K562 (cell line): ENCODE results near the gene NDUFS3. TPM values are rescaled to one million over a fixed set of nuclear protein-coding genes. Genes with fewer than 3 reads are reported as not detected.

Experiments used
- C11orf30 ChIP-seq: fragments of 450-650 bp; IDR thresholded peaks from 2 replicates; pipeline ENCODE4 v1.6.1; 2016; ENCODE audit warnings: low read depth, mild to moderate bottlenecking
- CBFA2T2 ChIP-seq: fragments of 450-650 bp; conservative IDR thresholded peaks from 2 replicates; pipeline ENCODE4 v1.6.1; 2017; ENCODE audit warnings: mild to moderate bottlenecking
- CTBP1 ChIP-seq: fragments of 450-650 bp; IDR thresholded peaks from 2 replicates; pipeline ENCODE4 v1.6.1; 2016; ENCODE audit warnings: borderline replicate concordance
- DACH1 ChIP-seq: fragments of 450-650 bp; IDR thresholded peaks from 2 replicates; pipeline ENCODE4 v1.6.1; 2018; ENCODE audit not compliant: partially characterized antibody
- EGR1 ChIP-seq: fragments of 450-650 bp; conservative IDR thresholded peaks from 2 replicates; pipeline ENCODE4 v1.6.1; 2017; ENCODE audit warnings: mild to moderate bottlenecking
- ESRRB ChIP-seq: fragments of 250-450 bp; sonication (Bioruptor Pico); IDR thresholded peaks from 2 replicates; pipeline ENCODE4 v1.5.0; 2020; ENCODE audit warnings: mild to moderate bottlenecking, moderate library complexity, borderline replicate concordance
- HDAC1 ChIP-seq, 2 experiments: fragments of 450-650 bp; IDR thresholded peaks; 2 replicates each; pipeline ENCODE4 v1.6.1; 2016 to 2017; ENCODE audit warnings: inconsistent platforms in 1 of 2, mild to moderate bottlenecking in 1 of 2, moderate library complexity in 1 of 2
- KDM1A ChIP-seq, 2 experiments: fragments of 450-650 bp; IDR thresholded peaks; 2 replicates each; pipeline ENCODE4 v1.6.1; 2016; ENCODE audit warnings: mild to moderate bottlenecking in 2 of 2
- MYBL2 ChIP-seq, 2 experiments: fragments of 450-650 bp in 1 of 2; sonication (generic) in 1 of 2; formaldehyde crosslinking in 1 of 2; IDR thresholded peaks; 2 replicates each; pipeline versions ENCODE4 v1.6.1 to v1.8.1; 2017 to 2022; ENCODE audit warnings: borderline replicate concordance in 1 of 2, inconsistent platforms in 1 of 2, low read depth in 1 of 2, mild to moderate bottlenecking in 1 of 2, missing genetic modification reagents in 1 of 2, moderate library complexity in 1 of 2
- MYNN ChIP-seq, 2 experiments: sonication (generic); formaldehyde crosslinking in 1 of 2; IDR thresholded peaks; 2 replicates each; pipeline versions ENCODE4 v1.5.0 to v1.6.1; 2016 to 2020; ENCODE audit warnings: antibody characterized with exemption in 1 of 2, missing genetic modification reagents in 1 of 2
- NBN ChIP-seq: fragments of 450-650 bp; IDR thresholded peaks from 2 replicates; pipeline ENCODE4 v1.6.1; 2016; ENCODE audit warnings: low read depth, mild to moderate bottlenecking
- POLR2AphosphoS2 ChIP-seq: IDR thresholded peaks from 2 replicates; pipeline ENCODE4 v1.6.1; 2012; ENCODE audit warnings: low read length, improper control_type of control experiment
- PTTG1 ChIP-seq: fragments of 450-650 bp; IDR thresholded peaks from 2 replicates; pipeline ENCODE4 v1.6.1; 2016; ENCODE audit warnings: low read depth, mild to moderate bottlenecking, missing genetic modification characterization, missing compliant biosample characterization
- RBM34 ChIP-seq: fragments of 200-400 bp; formaldehyde crosslinking; IDR thresholded peaks from 2 replicates; pipeline ENCODE4 v1.6.1; 2018; ENCODE audit warnings: low read length, borderline replicate concordance; ENCODE audit not compliant: insufficient read depth
- SUPT5H ChIP-seq: fragments of 450-650 bp; IDR thresholded peaks from 2 replicates; pipeline ENCODE4 v1.6.1; 2016
- TCF3 ChIP-seq: sonication (generic); formaldehyde crosslinking; IDR thresholded peaks from 2 replicates; pipeline ENCODE4 v1.4.0; 2020; ENCODE audit warnings: mild to moderate bottlenecking, missing genetic modification reagents
- TCF7L2 ChIP-seq: fragments of 150-350 bp; IDR thresholded peaks from 2 replicates; pipeline ENCODE4 v1.6.1; 2016; ENCODE audit warnings: low read depth, mild to moderate bottlenecking, low read length, moderate library complexity
- TFAP4 ChIP-seq: sonication (generic); formaldehyde crosslinking; IDR thresholded peaks from 2 replicates; pipeline ENCODE4 v1.8.0; 2022; ENCODE audit warnings: missing genetic modification reagents, mild to moderate bottlenecking, moderate library complexity, borderline replicate concordance
- USF2 ChIP-seq: sonication (generic); formaldehyde crosslinking; IDR thresholded peaks from 2 replicates; pipeline ENCODE4 v1.5.0; 2020; ENCODE audit warnings: missing genetic modification reagents
- VEZF1 ChIP-seq: fragments of 200-800 bp; sonication (Bioruptor generic); IDR thresholded peaks from 2 replicates; pipeline ENCODE4 v1.6.1; 2017; ENCODE audit warnings: missing genetic modification characterization, missing compliant biosample characterization
- ZC3H8 ChIP-seq: fragments of 450-650 bp; IDR thresholded peaks from 2 replicates; pipeline ENCODE4 v1.6.1; 2017
- ZNF583 ChIP-seq: fragments of 250-450 bp; sonication (Bioruptor Pico); IDR thresholded peaks from 2 replicates; pipeline ENCODE4 v1.4.0; 2020
- polyA plus RNA-seq, 8 experiments: library from polyadenylated mRNA; depleted of rRNA in 4 of 8; stranded (reverse) in 5 of 8; unstranded in 3 of 8; fragments of >200 nt; fragmentation: Nextera tagmentation in 2 of 8; fragmentation: Illumina TruSeq in 1 of 8; extraction: Ambion mirVana in 2 of 8; extraction: Trizol in 1 of 8; gene quantifications; 2 replicates each; pipeline versions ENCODE4 v1.2.1 to v1.2.3, GENCODE V29; 2011 to 2014; ENCODE audit warnings: inconsistent platforms in 1 of 8, missing spikeins in 1 of 8
- total RNA-seq, 7 experiments: library from RNA; depleted of rRNA in 6 of 7; stranded (reverse); fragments of >200 nt in 6 of 7; fragmentation: Illumina TruSeq in 2 of 7; extraction: Trizol in 2 of 7; gene quantifications; 2 replicates each; pipeline versions ENCODE4 v1.2.1 to v1.2.3, GENCODE V29; 2011 to 2021; ENCODE audit warnings: low replicate concordance in 1 of 7
- TF ChIP-seq, protein P1 (sequence below): fragments of 450-650 bp; IDR thresholded peaks from 2 replicates; pipeline ENCODE4 v1.6.1; 2016; ENCODE audit warnings: low read depth, mild to moderate bottlenecking, moderate library complexity

Gene NDUFS3
- total and polyA plus RNA-seq, 9 of the 15 experiments (the other 6 are each of a cell fraction or from before 2014, with no cell fraction given): 38.7 to 341 (median 194) TPM

GRCh38 chr11:47609675-47610074, 30.8 kb downstream of the NDUFS3 start (continued):
- TF ChIP-seq CBFA2T2 (peak; percentile 78), DACH1 (peak; percentile 15), EGR1 (0 out of 2 replicates have a peak, but pooled peaks have one; percentile 23), VEZF1 (CRISPR knock-in tag) (peak; percentile 46; the same call in 1 of the 2 replicates), TFAP4 (peak; percentile 57; the same call in 1 of the 2 replicates), USF2 (CRISPR knock-in tag) (no peak), POLR2AphosphoS2 (no peak), NBN (no peak), RBM34 (no peak), MYBL2 (IDR thresholded peaks at IDR 0.05; ENCODE audit: low read depth) (no peak), MYBL2 (CRISPR knock-in tag; IDR thresholded peaks at IDR 0.05; ENCODE audit: borderline replicate concordance) (no peak), ZNF583 (CRISPR knock-in tag) (no peak), HDAC1 (IDR thresholded peaks at IDR 0.05) (peak in 1 of 2 experiments; percentile 90; a peak in 2 of 4 replicates), ZC3H8 (no peak), CTBP1 (peak; percentile 70; the same call in 1 of the 2 replicates), SUPT5H (no peak), TCF3 (CRISPR knock-in tag) (peak; percentile 78), KDM1A (IDR thresholded peaks at IDR 0.05) (peak; percentile 90 to 92), MYNN (IDR thresholded peaks at IDR 0.05) (no peak), MYNN (CRISPR knock-in tag; IDR thresholded peaks at IDR 0.05) (no peak), TCF7L2 (no peak), C11orf30 (no peak), ESRRB (no peak), PTTG1 (no peak)
- TF ChIP-seq, protein P1, sequence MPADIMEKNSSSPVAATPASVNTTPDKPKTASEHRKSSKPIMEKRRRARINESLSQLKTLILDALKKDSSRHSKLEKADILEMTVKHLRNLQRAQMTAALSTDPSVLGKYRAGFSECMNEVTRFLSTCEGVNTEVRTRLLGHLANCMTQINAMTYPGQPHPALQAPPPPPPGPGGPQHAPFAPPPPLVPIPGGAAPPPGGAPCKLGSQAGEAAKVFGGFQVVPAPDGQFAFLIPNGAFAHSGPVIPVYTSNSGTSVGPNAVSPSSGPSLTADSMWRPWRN: no peak
- TF ChIP-seq, all 486 proteins: peak for 24
